Gastroesophageal sphincter (tissue), 3 donors: ENCODE data around the gene PLAGL2.
A peak's percentile ranks its signal among the peaks of the same experiment; 100 is the strongest.

Source experiments
- EP300 ChIP-seq: sonication (generic); formaldehyde crosslinking; IDR thresholded peaks from one replicate; pipeline ENCODE4 v1.6.1; 2017; ENCODE audit warnings: antibody characterized with exemption, mild to moderate bottlenecking
- POLR2A ChIP-seq, 2 donors: fragments of 450-650 bp; IDR thresholded peaks; one replicate each; pipeline ENCODE4 v1.6.1; 2017; ENCODE audit warnings: antibody characterized with exemption in 2 of 2, mild to moderate bottlenecking in 2 of 2, moderate library complexity in 1 of 2
- POLR2AphosphoS5 ChIP-seq: sonication (generic); formaldehyde crosslinking; IDR thresholded peaks from one replicate; pipeline ENCODE4 v1.6.1; 2017; ENCODE audit warnings: antibody characterized with exemption
- TF ChIP-seq, protein P1 (sequence below), 4 experiments: fragments of 200-600 bp in 2 of 4; fragments of 450-650 bp in 2 of 4; sonication (generic) in 1 of 4; IDR thresholded peaks; one replicate each; pipeline ENCODE4 v1.5.1; 2017 to 2019; ENCODE audit warnings: antibody characterized with exemption in 4 of 4, mild to moderate bottlenecking in 2 of 4, moderate library complexity in 2 of 4

DNA sequence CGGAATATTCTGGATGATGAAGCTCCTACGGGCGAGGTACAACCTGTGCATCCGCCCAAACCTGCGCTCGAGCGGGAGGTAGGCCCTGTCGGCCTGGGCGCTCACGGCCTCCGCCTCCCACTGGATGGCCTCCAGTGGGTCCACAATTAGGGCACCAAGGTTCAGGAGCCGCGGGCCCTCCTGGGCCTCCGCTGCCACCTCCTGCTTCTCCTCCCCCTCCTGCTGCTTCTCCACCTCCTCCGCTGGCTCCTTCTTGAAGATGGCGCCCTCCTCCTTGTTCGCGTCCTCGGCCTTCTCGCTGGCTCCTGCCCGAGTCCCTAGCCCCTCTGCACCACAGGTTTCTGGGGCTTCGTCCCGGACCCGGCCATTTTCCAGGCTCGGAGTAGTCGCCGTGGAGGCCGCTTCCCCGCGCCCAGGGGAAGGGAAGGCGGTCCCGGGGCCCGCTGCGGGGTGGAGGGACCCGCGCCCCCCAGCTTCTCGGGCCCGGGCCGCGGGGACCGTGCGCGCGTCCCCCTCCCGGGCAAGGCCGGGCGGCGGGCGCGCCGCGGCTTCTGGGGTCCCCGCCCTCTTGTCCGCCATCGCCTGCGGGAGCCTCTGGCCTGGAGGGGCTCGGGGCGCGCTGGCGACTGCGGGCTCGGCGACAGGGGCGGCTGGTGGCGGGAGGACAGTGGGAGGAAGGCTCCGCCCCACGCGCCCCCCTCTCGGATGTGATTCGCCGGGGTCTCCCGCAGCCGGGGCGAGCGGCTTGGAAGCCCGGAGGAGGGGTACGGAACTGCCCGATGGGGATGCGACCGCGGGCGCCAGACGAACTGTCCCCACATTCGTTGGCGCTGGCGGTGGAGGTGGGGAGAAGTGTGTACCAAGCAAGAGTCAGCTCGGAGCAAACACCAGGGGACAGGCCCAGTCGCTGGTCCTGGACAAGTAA is 17.6 kb downstream of the PLAGL2 start:
- peak; percentile 17 for TF ChIP-seq POLR2AphosphoS5
- TF ChIP-seq, protein P1, sequence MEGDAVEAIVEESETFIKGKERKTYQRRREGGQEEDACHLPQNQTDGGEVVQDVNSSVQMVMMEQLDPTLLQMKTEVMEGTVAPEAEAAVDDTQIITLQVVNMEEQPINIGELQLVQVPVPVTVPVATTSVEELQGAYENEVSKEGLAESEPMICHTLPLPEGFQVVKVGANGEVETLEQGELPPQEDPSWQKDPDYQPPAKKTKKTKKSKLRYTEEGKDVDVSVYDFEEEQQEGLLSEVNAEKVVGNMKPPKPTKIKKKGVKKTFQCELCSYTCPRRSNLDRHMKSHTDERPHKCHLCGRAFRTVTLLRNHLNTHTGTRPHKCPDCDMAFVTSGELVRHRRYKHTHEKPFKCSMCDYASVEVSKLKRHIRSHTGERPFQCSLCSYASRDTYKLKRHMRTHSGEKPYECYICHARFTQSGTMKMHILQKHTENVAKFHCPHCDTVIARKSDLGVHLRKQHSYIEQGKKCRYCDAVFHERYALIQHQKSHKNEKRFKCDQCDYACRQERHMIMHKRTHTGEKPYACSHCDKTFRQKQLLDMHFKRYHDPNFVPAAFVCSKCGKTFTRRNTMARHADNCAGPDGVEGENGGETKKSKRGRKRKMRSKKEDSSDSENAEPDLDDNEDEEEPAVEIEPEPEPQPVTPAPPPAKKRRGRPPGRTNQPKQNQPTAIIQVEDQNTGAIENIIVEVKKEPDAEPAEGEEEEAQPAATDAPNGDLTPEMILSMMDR (IDR thresholded peaks at IDR 0.05), result peak in 1 of 4 experiments; percentile 19
- no peak for TF ChIP-seq POLR2A (IDR thresholded peaks at IDR 0.05)
- no peak for TF ChIP-seq EP300
